PFSK-1 (cell line): Measurements from ENCODE around the gene SND1.

Experiments
- FOXP2 ChIP-seq: optimal IDR thresholded peaks from 2 replicates; pipeline ENCODE3; 2011; ENCODE audit warnings: borderline replicate concordance, control low read depth, inconsistent platforms; ENCODE audit not compliant: insufficient read depth; ENCODE audit errors: extremely low read length, extremely low read depth
- POLR2AphosphoS5 ChIP-seq: IDR thresholded peaks from 2 replicates; pipeline ENCODE4 v1.6.1; 2012; ENCODE audit warnings: low read depth, mild to moderate bottlenecking, control low read depth, low read length, moderate library complexity
- REST ChIP-seq, 2 experiments: IDR thresholded peaks; 2 replicates each; pipeline versions ENCODE4 v1.6.1 to v1.8.0; 2011 to 2012; ENCODE audit warnings: low read depth in 2 of 2, low read length in 2 of 2, control low read depth in 1 of 2, inconsistent platforms in 1 of 2, mild to moderate bottlenecking in 1 of 2, moderate library complexity in 1 of 2; ENCODE audit not compliant: insufficient read depth in 1 of 2
- SIN3A ChIP-seq: IDR thresholded peaks from 2 replicates; pipeline ENCODE4 v1.6.1; 2012; ENCODE audit warnings: mild to moderate bottlenecking, low read length, moderate library complexity, borderline replicate concordance; ENCODE audit not compliant: insufficient read depth
- TAF1 ChIP-seq: IDR thresholded peaks from 2 replicates; pipeline ENCODE4 v1.6.1; 2012; ENCODE audit warnings: low read length, control low read depth, borderline replicate concordance; ENCODE audit not compliant: insufficient read depth

The SND1 gene

GRCh38 chr7:128116740-128117139 is 464.7 kb downstream of the SND1 start:
- TF ChIP-seq FOXP2 (no peak), SIN3A (no peak), REST (IDR thresholded peaks at IDR 0.05; ENCODE audit: insufficient read depth in 1 of 2, low read depth in 2 of 2, low read length in 2 of 2) (no peak), POLR2AphosphoS5 (no peak), TAF1 (no peak)

- no peak for TF ChIP-seq SIN3A
- no peak for TF ChIP-seq REST (IDR thresholded peaks at IDR 0.05; ENCODE audit: insufficient read depth in 1 of 2, low read depth in 2 of 2, low read length in 2 of 2)
- TF ChIP-seq FOXP2 = no peak
- no peak for TF ChIP-seq TAF1
- no peak for TF ChIP-seq POLR2AphosphoS5
Measured at GRCh38 chr7:128117691-128118090, 465.7 kb downstream of the SND1 start.

- TF ChIP-seq POLR2AphosphoS5 = no peak
- no peak for TF ChIP-seq FOXP2
- TF ChIP-seq SIN3A = no peak
- TF ChIP-seq REST (IDR thresholded peaks at IDR 0.05; ENCODE audit: insufficient read depth in 1 of 2, low read depth in 2 of 2, low read length in 2 of 2) = no peak
- no peak for TF ChIP-seq TAF1
Measured at GRCh38 chr7:128119036-128119435, 467.0 kb downstream of the SND1 start.

- no peak for TF ChIP-seq POLR2AphosphoS5
- no peak for TF ChIP-seq SIN3A
- TF ChIP-seq FOXP2 = no peak
- no peak for TF ChIP-seq REST (IDR thresholded peaks at IDR 0.05; ENCODE audit: insufficient read depth in 1 of 2, low read depth in 2 of 2, low read length in 2 of 2)
- TF ChIP-seq TAF1 = no peak
Measured at GRCh38 chr7:128120116-128120515, 468.1 kb downstream of the SND1 start.

- no peak for TF ChIP-seq REST (IDR thresholded peaks at IDR 0.05; ENCODE audit: insufficient read depth in 1 of 2, low read depth in 2 of 2, low read length in 2 of 2)
- TF ChIP-seq POLR2AphosphoS5 = no peak
- no peak for TF ChIP-seq TAF1
- no peak for TF ChIP-seq FOXP2
- no peak for TF ChIP-seq SIN3A
Measured at GRCh38 chr7:128120976-128121490, 469.0 kb downstream of the SND1 start.
